ENCODE results near the gene CELA3A.
"Not testable (repeated sequence)": the region's sequence is repeated elsewhere in the genome, so short reads cannot be mapped to it uniquely, and the experiment has no call there.

The CELA3A gene, protein sequence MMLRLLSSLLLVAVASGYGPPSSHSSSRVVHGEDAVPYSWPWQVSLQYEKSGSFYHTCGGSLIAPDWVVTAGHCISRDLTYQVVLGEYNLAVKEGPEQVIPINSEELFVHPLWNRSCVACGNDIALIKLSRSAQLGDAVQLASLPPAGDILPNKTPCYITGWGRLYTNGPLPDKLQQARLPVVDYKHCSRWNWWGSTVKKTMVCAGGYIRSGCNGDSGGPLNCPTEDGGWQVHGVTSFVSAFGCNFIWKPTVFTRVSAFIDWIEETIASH

DNA sequence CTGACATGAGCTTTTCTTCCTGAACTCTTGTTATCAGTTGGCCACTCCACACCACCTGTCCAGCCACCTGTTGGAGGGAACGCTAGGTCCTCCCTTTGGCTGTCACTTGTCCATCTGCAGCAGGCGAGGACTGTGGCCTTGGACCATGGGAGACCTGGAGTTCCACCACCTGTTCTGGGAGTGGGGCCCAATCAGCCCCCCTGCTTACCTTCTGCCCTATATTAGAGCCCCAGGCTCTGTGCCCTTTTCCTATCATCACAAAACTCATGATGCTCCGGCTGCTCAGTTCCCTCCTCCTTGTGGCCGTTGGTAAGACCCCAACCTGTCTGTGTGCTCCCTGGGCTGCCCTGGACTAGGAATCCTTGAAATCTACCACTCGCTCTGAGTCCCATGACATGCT lies at the start of gene CELA3A:
Gene CELA3A, plus strand, starts transcription at position 249 of the 400 bp plus-strand sequence. Its CDS starts 18 bp downstream, at position 267.
- no peak for DNase-seq

DNA sequence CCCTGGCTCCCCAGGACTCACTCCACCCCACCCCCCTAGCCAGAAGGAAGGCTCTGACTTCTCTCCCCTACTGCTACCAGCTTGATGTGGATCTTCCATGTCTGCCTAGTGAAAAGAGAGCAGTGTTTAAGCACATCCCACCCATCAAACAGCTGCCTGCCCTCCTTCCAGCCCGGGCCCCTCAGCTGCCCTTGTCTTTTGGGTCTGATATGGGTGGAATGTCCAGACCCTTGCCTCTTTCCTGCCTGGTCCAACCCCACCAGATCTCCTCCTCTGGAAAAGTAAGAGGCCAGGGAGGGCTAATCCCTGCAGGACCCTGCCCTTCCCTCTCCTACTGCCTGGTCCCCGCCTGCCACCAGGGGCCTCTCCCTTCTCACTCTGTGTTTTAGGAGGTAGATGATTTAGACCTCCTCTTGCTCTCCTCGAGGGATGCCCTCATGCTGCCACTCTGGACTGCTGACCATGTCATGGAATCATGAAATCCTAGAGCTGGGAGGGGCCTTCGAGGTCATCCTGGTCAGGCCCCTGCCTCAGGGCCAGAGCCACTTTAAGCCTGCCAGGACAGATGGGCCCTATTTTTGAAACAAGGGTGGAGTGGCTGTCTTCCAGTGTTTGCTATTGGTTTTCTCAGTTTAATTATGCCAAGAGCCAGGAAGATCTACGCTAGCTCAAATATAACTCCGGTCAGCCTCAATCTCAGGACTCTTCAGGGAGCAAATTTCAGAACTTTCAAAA lies 48.5 kb upstream of the CELA3A start:
- peak; percentile 67 for DNase-seq

DNA sequence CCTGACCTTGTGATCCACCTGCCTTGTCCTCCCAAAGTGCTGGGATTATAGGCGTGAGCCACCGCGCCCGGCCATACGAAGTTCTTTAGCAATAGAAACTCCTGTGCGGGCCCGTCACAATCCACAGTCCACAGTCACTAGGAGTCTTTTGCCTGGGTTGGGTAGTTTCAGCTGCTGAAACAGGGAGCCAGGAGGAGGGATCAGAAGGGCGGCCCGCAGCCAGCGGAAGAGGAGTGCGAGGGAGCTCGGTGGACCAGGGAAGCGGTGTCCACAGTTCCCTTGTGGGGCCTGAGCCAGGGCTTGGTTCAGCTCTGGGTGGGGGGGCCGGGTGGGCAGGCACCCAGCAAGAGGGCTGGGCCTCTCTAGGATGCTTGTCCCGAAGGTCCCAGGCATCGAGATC lies 46.4 kb upstream of the CELA3A start:
- no peak for DNase-seq

DNA sequence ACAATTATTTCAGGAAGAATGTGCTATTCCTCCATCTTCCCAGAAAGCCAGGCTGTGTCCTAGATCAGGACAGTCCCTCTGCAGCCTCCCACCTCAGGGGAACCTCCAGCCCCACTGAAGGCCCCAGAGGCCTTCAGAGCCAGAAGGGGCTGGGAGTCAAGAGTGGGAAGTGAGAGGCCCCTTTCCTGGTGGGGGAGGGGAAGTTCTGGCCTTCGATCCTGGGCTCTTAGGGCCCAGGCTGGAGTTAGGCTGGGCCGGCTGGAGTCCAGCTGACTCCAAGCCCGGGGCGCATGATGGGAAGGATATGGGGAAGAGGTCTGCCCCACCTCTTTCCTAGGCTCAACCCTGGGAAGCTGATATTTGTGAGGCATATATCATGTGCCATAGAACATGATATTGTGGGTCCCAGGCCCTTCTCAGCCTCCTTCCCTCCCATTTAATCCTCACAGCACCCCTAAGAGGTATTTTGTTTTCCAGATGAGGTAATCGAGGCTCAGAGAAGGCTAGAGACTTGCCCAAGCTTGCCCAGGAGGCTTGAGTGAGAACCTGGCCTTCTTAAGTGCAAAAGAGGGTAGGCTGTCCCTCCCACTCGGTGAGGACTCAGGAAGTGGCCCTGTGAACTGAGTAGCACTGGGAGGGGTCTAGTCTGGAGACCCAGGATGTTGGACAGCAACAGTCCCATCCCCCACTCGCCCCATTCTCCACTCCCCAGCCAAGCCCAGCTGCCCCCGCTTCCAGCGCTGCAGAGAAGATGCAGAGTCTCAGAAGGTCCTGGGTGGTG lies 45.8 kb upstream of the CELA3A start:
- no peak for DNase-seq

DNA sequence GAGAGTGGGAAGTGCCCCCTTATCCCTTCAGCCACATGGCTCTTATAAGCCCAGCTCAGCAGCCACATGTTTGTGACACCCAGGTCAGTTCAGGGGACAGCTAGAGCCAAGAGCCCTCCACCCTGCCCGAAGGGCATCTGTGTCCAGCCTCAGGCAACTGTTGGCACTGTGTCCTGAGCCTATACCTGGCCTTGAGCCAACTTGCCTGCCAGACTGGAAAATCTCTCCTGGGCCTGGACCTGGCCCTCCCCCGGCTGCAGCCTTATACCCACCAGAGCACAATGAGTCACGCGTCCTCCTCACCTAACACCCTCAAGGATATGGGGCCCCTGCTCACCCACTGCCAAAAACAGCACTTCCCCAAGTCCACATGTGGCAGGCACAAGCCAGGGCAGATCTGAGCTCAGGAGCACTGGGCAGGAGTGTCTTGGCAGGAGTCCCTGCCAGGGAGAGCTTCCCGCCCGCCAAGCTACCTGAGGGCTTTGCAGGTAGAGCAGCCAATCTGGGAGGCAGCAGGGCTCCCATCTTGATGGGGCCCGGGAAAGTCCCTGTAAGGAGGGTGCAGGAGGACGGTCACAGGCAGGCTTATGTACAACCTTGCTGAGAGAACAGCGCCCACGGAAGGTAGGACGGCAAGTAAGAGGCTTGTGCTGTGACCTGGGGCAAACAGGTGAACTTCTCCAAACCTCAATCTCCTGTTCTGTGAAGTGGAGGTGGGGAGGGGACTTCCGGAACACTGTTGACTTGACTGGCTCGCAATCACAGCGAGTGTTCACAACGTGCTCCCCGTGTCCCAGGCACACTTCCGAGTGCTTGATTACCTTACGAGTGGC lies 44.5 kb upstream of the CELA3A start:
- no peak for DNase-seq

DNA sequence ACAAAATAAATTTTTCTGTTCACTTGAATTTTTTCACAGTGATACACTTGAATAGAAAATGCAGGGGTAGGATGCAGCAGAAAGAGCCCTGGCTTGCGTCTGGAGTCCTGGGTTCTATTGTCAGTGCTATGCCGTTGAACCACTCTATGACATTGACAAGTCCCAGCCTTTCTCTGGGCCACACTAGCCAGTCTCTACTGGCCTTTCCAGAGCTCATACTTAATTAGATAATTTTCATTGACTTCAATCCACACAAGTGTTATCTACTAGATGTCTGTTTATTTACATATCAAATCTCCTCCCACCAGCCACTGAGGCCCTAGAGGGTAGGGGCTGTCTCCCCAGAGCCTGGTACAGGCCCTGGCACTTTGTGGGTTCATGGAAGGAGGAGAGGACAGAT lies 40.1 kb upstream of the CELA3A start:
- DNase-seq, result no peak

DNA sequence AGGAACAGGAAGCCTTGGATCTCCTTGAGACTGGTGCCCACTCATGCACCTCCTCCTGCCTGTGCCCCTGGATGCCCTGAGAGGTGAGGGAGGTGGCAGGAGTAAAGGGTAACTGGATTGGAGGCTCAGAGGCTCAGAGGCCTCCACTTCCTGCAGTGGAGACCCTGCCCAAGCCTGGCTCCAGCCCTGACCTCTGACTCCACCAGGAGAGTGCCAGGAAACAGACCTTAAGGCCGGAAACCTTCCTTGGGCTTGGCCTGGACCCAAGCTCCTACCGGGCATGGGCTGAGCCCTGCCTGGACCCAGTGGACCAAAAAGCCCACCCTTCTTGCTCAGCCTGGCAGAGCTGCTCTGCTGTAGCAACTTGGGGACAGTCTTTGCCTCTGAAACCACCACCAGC lies 39.7 kb upstream of the CELA3A start:
- DNase-seq, result no peak

DNA sequence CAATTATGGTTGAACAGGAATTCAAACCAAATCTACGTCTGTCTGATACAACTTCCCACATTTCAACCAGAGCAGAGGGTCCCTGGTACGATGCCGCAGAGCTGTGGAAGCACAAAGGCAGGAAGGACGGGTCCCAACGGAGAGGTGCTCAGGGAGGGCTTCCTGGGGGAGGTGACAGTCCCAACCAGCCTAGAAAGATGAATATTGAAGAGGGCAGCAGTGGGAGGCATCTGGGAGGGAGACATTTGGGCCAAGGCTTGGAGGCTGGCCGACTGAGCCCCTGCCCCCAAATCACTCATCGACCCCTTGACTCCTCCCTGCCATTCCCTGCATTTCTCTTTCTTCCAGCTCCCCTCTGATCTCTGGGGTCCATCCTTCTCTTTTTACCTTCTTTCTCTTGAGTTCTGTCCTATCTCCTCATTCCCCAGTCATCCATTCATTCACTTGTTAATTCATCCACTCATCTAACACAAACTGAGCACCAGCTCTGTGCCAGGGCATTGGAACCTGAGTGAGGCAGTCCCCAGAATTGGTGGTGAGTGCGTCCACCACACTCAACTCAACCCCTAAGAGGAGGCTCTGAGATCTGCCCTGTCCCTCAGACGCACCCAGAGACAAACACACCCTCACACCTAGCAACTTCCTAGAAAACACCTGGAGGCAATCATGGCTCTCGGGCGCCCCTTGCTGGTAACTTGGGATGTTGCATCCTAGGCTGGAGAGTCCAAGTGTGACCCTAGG lies 37.8 kb upstream of the CELA3A start:
- peak; percentile 86 for DNase-seq

DNA sequence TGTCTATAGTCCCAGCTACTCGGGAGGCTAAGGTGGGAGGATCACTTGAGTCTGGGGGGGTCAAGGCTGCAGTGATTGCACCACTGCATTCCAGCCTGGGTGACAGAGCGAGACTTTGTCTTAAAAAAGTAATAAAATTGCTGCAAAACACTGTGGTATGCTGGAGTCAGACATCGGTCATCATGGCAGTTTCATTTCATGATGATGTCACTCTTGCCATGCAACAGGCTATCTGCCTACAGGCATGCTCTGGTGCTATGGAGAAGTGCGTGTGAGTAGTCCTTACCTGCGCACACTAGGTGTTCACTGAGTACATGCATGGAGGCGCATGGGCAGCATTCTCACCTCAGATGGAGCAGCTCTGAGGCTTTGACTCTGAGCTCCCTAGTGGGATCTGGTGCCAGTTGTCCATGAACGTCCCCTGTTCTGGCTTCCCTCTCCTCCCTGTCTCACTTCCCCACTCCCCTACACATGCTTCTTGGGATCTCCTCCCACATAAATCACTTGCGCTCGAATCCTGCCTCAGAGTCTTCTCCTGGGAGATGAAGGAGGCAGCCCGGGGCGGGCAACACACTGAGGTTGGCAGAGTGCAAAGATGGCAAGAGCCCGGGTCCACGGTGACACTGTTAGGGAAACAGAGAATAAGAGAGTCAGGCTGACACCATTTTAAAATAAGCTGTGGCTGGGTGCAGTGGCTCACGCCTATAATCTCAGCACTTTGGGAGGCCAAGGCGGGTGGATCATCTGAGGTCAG lies 35.0 kb upstream of the CELA3A start:
- DNase-seq, result no peak

DNA sequence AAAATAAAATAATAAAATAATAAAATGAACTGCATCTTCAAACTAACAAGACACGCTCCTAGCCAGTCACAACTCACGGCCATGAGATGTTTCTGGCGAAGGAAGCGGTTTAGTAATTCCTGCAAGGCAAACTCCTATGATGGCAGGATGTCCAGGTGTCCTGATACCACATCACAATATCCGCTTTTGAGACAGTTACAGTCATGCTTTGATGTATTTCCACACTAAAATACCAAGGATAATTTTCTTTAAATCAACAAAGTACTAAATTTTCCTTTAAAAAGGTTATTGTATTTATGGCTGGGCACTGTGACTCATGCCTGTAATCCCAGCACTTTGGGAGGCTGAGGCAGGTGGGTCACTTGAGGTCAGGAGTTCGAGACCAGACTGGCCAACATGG lies 34.2 kb upstream of the CELA3A start:
- DNase-seq, result not testable (repeated sequence)

DNA sequence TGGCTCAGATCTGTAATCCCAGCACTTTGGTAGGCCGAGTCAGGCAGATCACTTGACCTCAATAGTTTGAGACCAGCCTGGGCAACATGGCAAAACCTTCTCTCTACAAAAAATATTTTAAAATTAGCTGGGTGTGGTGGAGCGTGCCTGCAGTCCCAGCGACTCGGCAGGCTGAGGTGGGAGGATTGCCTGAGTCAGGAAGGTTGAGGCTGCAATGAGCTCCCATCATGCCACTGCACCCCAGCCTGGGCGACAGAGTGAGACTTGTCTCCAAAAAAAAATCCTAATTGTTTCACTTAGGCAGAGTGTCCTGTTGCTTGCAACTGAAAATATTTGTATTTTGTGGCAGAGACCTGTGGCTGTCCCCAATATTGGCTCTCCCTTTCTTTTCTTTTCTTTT lies 32.4 kb upstream of the CELA3A start:
- DNase-seq, result not testable (repeated sequence)

DNA sequence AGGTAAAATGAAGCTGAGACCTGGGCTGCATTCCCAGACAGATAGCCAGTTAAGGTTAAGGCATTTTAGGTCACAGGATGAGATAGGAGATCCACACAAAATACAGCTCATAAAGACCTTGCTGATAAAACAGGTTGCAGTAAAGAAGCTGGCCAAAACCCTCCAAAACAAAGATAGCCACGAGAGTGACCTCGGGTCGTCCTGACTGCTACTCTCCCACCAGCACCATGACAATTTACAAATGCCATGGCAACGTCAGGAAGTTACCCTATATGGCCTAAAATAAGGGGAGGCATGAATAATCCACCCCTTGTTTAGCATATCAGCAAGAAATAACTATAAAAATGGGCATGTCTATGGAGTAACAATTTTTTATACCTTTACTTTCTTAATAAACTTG lies 30.9 kb upstream of the CELA3A start:
- DNase-seq, result not testable (repeated sequence)

DNA sequence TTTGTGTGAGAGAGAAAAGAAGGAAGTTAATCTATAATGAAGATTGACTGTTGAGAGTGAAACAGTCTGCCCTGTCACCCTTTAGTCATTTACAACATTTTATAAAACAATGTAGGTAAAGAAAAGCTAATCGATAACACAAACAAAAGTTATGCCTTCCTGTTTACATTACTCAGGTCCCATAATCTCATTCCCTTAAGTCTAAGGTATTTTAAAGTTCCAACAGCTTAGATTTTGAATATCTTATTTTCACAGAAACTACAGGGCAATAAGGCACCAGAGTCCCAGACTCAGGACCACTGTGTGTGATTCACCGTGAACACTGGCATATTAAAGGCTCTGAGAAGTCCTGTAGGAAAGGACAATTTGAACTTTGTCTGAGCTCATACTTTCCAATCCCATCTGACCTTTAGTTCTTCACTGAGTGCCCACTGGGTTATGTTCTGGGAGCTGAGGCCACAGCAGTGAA lies 28.4 kb upstream of the CELA3A start:
- not testable (repeated sequence) for DNase-seq

DNA sequence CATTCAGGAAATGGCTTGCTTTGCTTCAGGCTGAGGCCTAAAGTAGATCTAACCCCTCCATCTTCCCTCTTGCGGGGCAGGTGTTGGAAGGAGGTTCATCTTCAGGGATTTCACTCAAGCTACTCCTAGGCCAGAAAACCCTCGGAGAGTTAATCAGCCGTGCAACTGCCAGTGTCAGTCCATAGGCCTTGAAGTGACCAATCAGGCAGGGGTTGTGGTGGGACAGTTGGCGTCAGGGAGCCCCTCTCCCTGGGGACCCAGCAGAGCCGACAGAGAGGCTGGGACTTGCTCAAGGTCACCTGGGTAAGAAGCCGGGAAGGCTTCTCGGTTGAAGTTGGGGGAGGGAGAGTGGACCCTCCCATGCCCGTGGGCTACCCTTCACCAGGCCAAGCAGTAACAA lies 27.5 kb upstream of the CELA3A start:
- not testable (repeated sequence) for DNase-seq

DNA sequence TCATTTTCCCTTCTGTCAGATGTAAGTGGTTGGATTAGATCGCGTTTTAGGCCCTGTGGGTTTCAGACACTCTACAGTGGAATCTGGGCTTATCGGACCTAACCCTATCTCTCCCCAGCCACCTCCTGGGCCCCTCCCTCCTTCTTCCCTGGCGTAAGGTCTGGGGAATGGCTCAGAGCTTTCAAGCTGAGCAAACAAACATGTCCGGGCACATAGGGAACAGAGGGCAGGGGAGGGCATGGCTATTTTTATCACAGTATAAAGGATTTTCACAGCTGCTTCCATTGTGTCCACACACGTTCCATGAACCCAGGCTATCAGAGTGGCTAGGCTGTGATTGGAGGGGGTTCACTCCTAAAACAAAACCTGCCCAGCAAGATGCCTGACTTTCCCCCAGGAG lies 26.8 kb upstream of the CELA3A start:
- not testable (repeated sequence) for DNase-seq

DNA sequence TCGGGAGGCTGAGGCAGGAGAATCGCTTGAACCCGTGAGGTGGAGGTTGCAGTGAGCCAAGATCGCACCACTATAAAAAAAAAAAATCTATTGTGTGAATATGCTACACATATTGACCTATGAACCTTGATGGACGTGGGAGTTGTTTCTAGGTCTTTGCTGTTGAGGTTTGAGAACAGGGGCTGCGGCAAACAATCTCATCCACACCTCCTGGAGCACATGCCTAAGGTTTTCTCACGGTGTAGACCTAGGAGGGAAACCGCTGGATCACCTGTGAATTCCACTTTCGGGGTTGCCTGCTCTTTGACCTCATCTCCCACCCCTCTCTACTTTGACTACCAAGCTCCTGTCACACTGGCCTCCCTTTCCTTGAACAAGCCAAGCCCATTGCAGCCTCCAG lies 26.2 kb upstream of the CELA3A start:
- DNase-seq, result not testable (repeated sequence)

DNA sequence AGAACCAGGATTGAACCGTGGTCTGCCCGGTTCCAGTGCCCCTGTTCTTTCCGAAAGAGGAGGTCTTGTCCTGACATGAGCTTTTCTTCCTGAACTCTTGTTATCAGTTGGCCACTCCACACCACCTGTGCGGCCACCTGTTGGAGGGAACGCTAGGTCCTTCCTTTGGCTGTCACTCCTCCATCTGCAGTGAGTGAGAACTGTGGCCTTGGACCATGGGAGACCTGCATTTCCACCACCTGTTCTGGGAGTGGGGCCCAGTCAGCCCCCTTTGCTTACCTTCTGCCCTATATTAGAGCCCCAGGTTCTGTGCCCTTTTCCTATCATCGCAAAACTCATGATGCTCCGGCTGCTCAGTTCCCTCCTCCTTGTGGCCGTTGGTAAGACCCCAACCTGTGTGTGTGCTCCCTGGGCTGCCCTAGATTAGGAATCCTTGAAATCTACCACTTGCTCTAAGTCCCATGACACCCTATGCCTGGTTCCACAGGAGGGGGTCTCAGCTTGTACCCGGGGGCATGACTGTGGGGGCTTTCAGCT lies 24.7 kb upstream of the CELA3A start, which contains the start of gene CELA3B:
Gene CELA3B, plus strand, starts transcription at position 320 of the 537 bp plus-strand sequence. Its CDS starts 18 bp downstream, at position 338.
- DNase-seq, result not testable (repeated sequence)

DNA sequence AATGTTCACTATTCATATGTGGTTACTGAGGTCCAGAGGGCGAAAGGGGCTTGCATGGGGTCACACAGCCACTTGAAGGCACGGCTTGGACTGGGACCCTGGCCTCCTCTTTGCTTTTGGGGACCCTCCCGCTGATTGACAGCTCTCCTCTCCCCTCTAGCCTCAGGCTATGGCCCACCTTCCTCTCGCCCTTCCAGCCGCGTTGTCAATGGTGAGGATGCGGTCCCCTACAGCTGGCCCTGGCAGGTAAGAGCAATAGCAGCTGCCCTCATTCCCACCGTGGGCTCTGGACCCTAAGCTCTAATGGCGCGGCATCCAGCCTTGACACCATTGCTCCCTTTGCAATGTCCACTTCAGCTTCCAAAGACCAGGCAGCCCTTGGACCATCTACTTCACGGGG lies 23.2 kb upstream of the CELA3A start:
- not testable (repeated sequence) for DNase-seq

DNA sequence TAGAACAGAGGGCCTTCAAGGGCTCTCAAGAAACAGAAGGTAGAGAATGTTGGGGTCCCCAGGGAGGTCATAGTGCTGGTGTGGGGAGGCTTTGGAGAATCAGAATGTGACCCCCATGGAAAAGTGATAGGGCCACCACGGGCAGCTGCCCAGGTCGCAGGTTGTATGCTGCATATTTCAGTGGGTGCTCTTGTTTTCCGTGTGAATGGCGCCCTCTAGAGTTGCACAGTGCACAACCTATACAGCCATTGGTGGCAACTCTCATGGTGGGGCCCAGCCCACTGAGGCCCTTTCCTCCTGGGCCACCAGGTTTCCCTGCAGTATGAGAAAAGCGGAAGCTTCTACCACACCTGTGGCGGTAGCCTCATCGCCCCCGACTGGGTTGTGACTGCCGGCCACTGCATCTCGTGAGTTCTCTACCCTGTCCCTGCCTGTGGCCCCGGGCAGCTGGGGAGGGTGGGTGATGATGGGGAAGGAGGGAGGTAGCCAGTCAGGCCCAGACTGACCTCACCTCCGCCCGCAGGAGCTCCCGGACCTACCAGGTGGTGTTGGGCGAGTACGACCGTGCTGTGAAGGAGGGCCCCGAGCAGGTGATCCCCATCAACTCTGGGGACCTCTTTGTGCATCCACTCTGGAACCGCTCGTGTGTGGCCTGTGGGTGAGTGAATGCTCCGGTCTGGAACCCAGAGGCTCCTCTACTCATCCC lies 20.8 kb upstream of the CELA3A start:
- DNase-seq, result not testable (repeated sequence)

DNA sequence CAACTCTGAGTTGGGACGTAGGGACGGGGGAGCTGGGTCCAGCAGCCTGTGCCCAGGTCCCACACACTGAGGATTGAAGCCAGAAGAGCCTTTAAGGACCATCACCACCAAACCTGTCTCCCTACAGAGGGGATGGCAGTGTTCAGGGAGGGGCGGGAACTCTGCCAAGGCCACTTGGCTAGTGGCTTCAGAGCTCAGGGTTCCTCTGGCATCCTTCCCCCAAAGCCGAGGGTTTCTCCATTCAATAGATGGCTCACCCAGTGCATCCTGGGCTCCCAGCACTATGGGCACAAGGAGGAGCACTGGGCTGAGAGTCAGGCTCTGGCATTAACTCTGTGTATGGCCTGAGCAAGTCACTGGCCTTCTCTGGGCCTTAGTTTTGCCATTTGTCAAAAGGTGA lies 20.2 kb upstream of the CELA3A start:
- DNase-seq, result not testable (repeated sequence)
